GM18870 (cell line): Measurements from ENCODE around the gene MACO1.
"Not testable (repeated sequence)": the region's sequence is repeated elsewhere in the genome, so short reads cannot be mapped to it uniquely, and the experiment has no call there.

ENCODE experiments used
- ATAC-seq: cut with Tn5 transposase; IDR thresholded peaks from one replicate; pipeline ENCODE4 v1.9.1; 2021; ENCODE audit warnings: moderate library complexity; ENCODE audit not compliant: unreplicated experiment

MACO1 gene

GRCh38 chr1:25456502-25456901 lies 25.8 kb downstream of the MACO1 start:
- no peak for ATAC-seq

- no peak for ATAC-seq
Measured at GRCh38 chr1:25458541-25459298, 28.0 kb downstream of the MACO1 start.

GRCh38 chr1:25460020-25460419 lies 29.3 kb downstream of the MACO1 start:
- ATAC-seq: no peak

- ATAC-seq: not testable (repeated sequence)
Measured at GRCh38 chr1:25460816-25461215, 30.1 kb downstream of the MACO1 start.

GRCh38 chr1:25461849-25462248 lies 31.2 kb downstream of the MACO1 start:
- ATAC-seq: no peak

- ATAC-seq: no peak
Measured at GRCh38 chr1:25462732-25463131, 32.0 kb downstream of the MACO1 start.

GRCh38 chr1:25467193-25467592 lies 36.5 kb downstream of the MACO1 start:
- no peak for ATAC-seq

- no peak for ATAC-seq
Measured at GRCh38 chr1:25467616-25468015, 36.9 kb downstream of the MACO1 start.

GRCh38 chr1:25468033-25468432 lies 37.3 kb downstream of the MACO1 start:
- no peak for ATAC-seq

GRCh38 chr1:25469177-25469576 lies 38.5 kb downstream of the MACO1 start:
- no peak for ATAC-seq

GRCh38 chr1:25472471-25472870 lies 41.8 kb downstream of the MACO1 start:
- no peak for ATAC-seq

GRCh38 chr1:25473653-25474225 lies 43.0 kb downstream of the MACO1 start:
- no peak for ATAC-seq

GRCh38 chr1:25474439-25475047 lies 43.8 kb downstream of the MACO1 start:
- no peak for ATAC-seq

GRCh38 chr1:25476186-25477097 lies 45.7 kb downstream of the MACO1 start:
- no peak for ATAC-seq

- no peak for ATAC-seq
Measured at GRCh38 chr1:25477448-25478034, 46.8 kb downstream of the MACO1 start.

- ATAC-seq: no peak
Measured at GRCh38 chr1:25478633-25479032, 47.9 kb downstream of the MACO1 start.

- no peak for ATAC-seq
Measured at GRCh38 chr1:25481625-25482024, 50.9 kb downstream of the MACO1 start.

- no peak for ATAC-seq
Measured at GRCh38 chr1:25482211-25482610, 51.5 kb downstream of the MACO1 start.

GRCh38 chr1:25484096-25484495 lies 53.4 kb downstream of the MACO1 start:
- no peak for ATAC-seq

- ATAC-seq: no peak
Measured at GRCh38 chr1:25484533-25484932, 53.8 kb downstream of the MACO1 start.
